D721Med (cell line): Measurements from ENCODE around the gene SDK1.

Experiments
- DNase-seq: peaks from one replicate; pipeline ENCODE4 v3.0.0; 2011; ENCODE audit warnings: low spot score; ENCODE audit not compliant: insufficient read length
- FAIRE-seq: peaks from 2 replicates; lab custom pipeline; 2011; peaks lifted over from hg19 to GRCh38; lab: Jason Lieb, UNC
- TF ChIP-seq, protein P1 (sequence below): IDR thresholded peaks from 2 replicates; pipeline ENCODE4 v1.5.1; 2012; ENCODE audit warnings: mild to moderate bottlenecking, control low read depth; ENCODE audit not compliant: insufficient read depth; ENCODE audit errors: missing control alignments

Gene SDK1

DNA sequence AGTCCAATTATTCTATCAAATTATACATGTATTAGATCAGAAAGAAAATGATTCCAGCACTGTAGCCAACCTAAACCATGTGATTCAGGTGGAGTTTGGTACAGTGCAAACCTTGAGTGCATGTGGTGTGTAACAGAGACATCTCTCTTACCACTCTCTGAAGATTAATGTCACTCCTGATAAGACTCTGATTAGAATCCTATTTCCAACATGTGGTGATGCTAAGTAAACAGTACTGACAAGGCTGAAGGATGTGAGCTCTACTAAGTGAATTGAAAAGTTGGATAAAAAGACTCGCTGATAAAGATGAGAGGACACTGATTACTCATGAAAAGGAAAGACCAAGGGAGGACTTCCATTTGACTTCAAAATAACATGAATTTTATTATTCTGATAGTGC lies 232.0 kb downstream of the SDK1 start:
- TF ChIP-seq, protein P1, sequence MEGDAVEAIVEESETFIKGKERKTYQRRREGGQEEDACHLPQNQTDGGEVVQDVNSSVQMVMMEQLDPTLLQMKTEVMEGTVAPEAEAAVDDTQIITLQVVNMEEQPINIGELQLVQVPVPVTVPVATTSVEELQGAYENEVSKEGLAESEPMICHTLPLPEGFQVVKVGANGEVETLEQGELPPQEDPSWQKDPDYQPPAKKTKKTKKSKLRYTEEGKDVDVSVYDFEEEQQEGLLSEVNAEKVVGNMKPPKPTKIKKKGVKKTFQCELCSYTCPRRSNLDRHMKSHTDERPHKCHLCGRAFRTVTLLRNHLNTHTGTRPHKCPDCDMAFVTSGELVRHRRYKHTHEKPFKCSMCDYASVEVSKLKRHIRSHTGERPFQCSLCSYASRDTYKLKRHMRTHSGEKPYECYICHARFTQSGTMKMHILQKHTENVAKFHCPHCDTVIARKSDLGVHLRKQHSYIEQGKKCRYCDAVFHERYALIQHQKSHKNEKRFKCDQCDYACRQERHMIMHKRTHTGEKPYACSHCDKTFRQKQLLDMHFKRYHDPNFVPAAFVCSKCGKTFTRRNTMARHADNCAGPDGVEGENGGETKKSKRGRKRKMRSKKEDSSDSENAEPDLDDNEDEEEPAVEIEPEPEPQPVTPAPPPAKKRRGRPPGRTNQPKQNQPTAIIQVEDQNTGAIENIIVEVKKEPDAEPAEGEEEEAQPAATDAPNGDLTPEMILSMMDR: no peak
- no peak for FAIRE-seq
- DNase-seq: no peak

DNA sequence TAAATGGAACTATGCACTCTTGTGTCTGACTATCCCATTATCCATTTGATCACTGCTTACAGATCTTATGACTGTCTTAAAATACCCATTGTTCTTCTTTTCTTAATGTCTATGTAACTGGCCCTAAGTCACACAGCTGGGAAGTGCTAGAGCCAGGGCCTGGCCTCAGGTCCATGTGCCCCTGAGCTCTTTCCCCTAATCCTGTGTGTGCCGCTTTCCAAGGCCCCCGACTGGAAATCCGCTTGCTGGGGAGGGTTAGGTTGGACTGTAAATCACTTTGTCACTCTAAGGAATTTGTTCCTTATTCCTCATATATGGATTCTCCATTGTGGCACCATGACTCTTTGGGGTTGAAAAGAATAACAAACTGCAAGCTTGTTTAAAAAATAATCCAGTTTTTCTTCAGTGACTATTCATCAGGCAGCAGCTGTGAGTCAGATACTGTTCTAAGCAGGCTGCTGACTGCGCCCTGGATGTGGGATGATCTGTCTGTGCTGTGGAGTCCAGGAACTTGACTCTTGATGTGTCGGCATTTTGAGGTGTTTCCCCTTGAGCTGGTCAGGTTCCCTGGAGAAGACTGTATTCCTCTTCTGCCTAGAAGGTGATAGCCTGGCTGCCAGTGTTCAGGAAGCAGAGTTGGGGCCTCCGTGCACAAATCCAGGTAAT lies 236.3 kb downstream of the SDK1 start:
- FAIRE-seq (no peak), DNase-seq (no peak)
- TF ChIP-seq, protein P1: no peak

DNA sequence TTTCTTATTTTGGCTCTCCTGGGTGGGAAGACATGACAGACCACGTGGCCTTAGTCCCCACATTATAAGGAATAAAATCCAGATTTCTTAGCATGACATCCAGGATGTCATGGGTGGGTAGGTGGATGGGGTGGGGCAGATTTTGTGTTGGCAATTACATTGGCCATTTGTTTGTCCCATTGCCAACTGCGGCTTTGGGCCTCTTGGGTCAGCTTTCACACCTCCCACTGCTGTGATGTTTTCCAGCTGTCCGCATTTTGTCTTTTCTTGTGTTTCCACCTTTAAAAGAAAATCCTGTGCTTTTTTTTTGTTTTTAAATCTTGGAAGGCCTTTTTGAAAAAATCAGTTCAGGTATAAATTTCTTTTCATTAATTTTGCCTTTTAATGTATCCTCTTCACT lies 237.0 kb downstream of the SDK1 start:
- no peak for FAIRE-seq
- no peak for DNase-seq
- TF ChIP-seq, protein P1: no peak

DNA sequence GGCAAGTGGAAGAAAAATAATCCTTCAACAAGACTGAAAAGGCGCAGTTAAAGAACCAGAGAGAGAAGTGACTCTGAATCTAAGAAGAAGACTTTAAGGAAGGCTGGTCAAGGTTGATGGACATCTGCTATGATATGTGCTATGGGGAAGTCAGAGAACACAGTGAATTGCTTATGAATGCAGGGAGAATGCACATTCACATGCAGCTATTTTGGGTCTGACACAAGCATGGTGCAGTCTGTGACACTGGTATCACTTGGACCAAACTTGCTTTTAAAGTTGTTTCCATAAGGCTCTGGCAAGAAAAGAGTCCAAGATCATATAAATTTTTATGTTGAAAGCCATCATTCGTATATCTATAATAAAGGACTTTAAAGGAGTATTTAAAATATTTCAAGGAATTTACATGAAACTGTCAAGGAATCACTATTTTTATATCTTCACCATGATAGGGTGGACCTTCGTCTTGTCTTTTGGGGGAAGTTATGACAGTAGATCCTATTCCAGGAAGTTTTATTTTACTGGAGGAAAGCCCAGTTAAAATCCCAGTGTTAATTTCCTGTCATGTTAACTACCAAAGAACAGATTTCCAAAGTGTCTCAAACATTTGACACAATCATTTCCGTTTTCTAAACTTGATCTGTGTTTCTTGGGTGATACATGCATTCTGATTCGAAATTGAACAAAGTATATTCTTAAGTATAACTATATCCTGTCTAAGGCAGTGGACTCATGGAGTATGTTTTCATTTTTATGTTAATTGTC lies 239.6 kb downstream of the SDK1 start:
- DNase-seq (no peak), FAIRE-seq (no peak)
- TF ChIP-seq, protein P1: no peak

DNA sequence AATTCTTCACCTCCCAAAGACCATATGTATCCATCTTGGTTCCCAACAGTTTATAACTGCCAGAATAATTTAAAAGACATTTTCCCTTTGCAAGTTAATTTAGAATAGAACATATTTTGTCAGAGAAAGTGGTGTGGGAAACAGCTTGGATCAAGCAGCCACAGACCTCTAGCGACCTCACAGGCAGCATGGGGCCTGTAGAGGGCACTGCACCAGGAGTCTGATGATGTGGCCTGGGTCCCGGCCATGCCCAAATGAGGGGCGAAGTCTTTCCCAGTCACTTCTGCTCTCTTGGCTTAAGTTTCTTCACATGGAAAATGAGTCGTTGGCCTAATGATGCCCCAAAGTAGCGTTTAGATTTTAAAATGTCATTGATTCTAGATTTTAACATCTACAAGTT lies 243.2 kb downstream of the SDK1 start:
- FAIRE-seq (no peak), DNase-seq (no peak)
- TF ChIP-seq, protein P1: no peak

DNA sequence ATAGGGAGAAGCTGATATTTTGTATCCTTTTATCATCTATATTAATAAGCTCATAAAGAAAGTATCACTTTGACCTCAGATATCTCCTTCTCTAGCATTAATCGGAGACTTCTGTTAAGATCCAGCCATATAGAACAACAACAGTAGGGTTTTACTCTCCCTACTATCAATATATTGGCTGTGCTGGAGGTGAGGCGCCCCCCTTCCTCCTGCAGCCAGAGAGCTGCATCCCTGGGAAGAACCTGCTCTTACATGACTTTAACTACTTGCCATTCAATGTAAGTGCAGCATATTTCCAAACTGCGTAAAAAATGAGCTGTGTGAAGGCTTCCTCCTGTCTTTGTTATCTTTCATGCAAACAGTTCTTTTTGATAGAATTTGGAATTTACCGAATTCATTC lies 247.8 kb downstream of the SDK1 start:
- TF ChIP-seq, protein P1: no peak
- no peak for FAIRE-seq
- DNase-seq: no peak

DNA sequence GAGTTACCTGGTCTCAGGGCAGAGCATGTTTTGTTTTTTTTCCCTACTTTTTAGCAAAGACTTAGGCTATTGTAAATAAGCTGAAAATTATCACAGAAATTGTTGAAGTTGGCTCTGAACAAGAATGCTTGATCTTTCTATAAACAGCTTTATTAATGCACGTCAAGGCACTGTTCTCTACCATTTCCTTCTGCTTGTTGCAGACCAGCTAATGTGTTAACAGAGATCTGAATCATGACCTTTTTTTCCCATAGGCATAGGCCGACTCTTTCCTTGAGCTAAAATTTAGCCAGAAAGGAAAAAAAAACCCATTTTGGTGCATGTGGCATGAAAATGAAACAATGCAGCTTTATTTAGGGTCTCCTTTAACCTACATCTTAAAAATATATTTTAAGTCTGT lies 248.5 kb downstream of the SDK1 start:
- no peak for DNase-seq
- TF ChIP-seq, protein P1: no peak
- no peak for FAIRE-seq
